Thymus (tissue), 11 donors: ENCODE results near the gene APP. TPM values are rescaled to one million over a fixed set of nuclear protein-coding genes. Genes with fewer than 3 reads are reported as not detected.

Experiments
- DNase-seq, 9 donors: peaks; one replicate each; pipeline ENCODE4 v3.0.0-alpha.2; 2013; ENCODE audit warnings: low spot score in 9 of 9, low read depth in 6 of 9, missing footprints in 1 of 9
- H3K27ac ChIP-seq, 2 donors: one replicate each; pipeline ENCODE4 v1.5.1; 2013; ENCODE audit warnings: control low read depth in 1 of 2, low read depth in 1 of 2, low read length in 1 of 2, mild to moderate bottlenecking in 1 of 2, moderate library complexity in 1 of 2
- H3K27me3 ChIP-seq, 2 donors: one replicate each; pipeline ENCODE4 v1.5.1; 2013; ENCODE audit warnings: low read length in 1 of 2; ENCODE audit not compliant: control insufficient read depth in 2 of 2, insufficient read depth in 1 of 2
- H3K36me3 ChIP-seq, 2 donors: one replicate each; pipeline ENCODE4 v1.5.1; 2013; ENCODE audit warnings: low read length in 1 of 2, mild to moderate bottlenecking in 1 of 2, moderate library complexity in 1 of 2; ENCODE audit not compliant: control insufficient read depth in 2 of 2, insufficient read depth in 2 of 2
- H3K4me1 ChIP-seq, 2 donors: one replicate each; pipeline ENCODE4 v1.5.1; 2013; ENCODE audit warnings: low read length in 2 of 2; ENCODE audit not compliant: control insufficient read depth in 2 of 2, insufficient read depth in 2 of 2
- H3K4me3 ChIP-seq, 2 donors: one replicate each; pipeline ENCODE4 v1.5.1; 2013; ENCODE audit warnings: low read length in 2 of 2, control low read depth in 1 of 2, mild to moderate bottlenecking in 1 of 2
- H3K9me3 ChIP-seq, 2 donors: one replicate each; pipeline ENCODE4 v1.5.1; 2013; ENCODE audit warnings: low read length in 1 of 2, mild to moderate bottlenecking in 1 of 2; ENCODE audit not compliant: control insufficient read depth in 2 of 2, insufficient read depth in 1 of 2
- WGBS: extraction: QIAGEN DNeasy Blood & Tissue Kit; methylation state at CpG from one replicate; pipeline ENCODE4 v1.1.7; 2013; 5-methylcytosine and 5-hydroxymethylcytosine counted together
- polyA plus RNA-seq: library from polyadenylated mRNA; stranded (reverse); fragments of 200-250 nt; gene quantifications from one replicate; pipeline ENCODE4 v1.2.3, GENCODE V29; 2013
- total RNA-seq: library from RNA; stranded (reverse); fragments of 120-200 nt; gene quantifications from one replicate; pipeline ENCODE4 v1.2.4, GENCODE V29; 2013
- donor health status: healthy.

The APP gene
- total and polyA plus RNA-seq, 2 donors, result 110 to 152 TPM

- Histone ChIP-seq H3K36me3 (no peaks in the 10 kb centered on the region), H3K9me3 (no peaks in the 10 kb centered on the region), H3K4me1 (peaks cover 4 to 11% of the 10 kb centered on the region in 2 donors), H3K4me3 (peak overlapping the region; percentile 81 to 92), H3K27ac (peak overlapping the region; percentile 82 to 88), H3K27me3 (peaks cover 2 to 7% of the 10 kb centered on the region in 2 donors)
- WGBS, result under 1% methylated on average over 80 of the region's 80 CpGs
- peak in 6 of 9 donors; percentile 40 to 75 (median 50) for DNase-seq
Measured at GRCh38 chr21:26169611-26170470, 729 bp downstream of the APP start.

GRCh38 chr21:26169061-26169610 lies 1.4 kb downstream of the APP start:
- H3K27me3 ChIP-seq, result peaks cover 2 to 7% of the 10 kb centered on the region in 2 donors
- no peaks in the 10 kb centered on the region for H3K9me3 ChIP-seq
- under 1% methylated on average over 18 of the region's 18 CpGs for WGBS
- H3K4me1 ChIP-seq, result peaks cover 4 to 11% of the 10 kb centered on the region in 2 donors
- DNase-seq, result peak in 8 of 9 donors; percentile 49 to 88 (median 70)
- peak overlapping the region; percentile 81 to 92 for H3K4me3 ChIP-seq
- H3K36me3 ChIP-seq, result no peaks in the 10 kb centered on the region
- peak overlapping the region; percentile 82 to 88 for H3K27ac ChIP-seq

GRCh38 chr21:26168371-26168770 lies 2.2 kb downstream of the APP start:
- no peak overlapping the region for H3K4me3 ChIP-seq
- WGBS, result 71% methylated on average over 4 of the region's 4 CpGs
- peaks cover 4 to 11% of the 10 kb centered on the region in 2 donors for H3K4me1 ChIP-seq
- H3K27ac ChIP-seq, result no peak overlapping the region
- no peaks in the 10 kb centered on the region for H3K9me3 ChIP-seq
- DNase-seq, result peak in 1 of 9 donors; percentile 3
- H3K27me3 ChIP-seq, result peaks cover 2 to 7% of the 10 kb centered on the region in 2 donors
- H3K36me3 ChIP-seq, result no peaks in the 10 kb centered on the region

- H3K36me3 ChIP-seq, result no peaks in the 10 kb centered on the region
- peaks cover 4 to 11% of the 10 kb centered on the region in 2 donors for H3K4me1 ChIP-seq
- 93% methylated on average over 9 of the region's 9 CpGs for WGBS
- H3K27me3 ChIP-seq, result peaks cover 2 to 7% of the 10 kb centered on the region in 2 donors
- no peaks in the 10 kb centered on the region for H3K9me3 ChIP-seq
- no peak overlapping the region for H3K27ac ChIP-seq
- no peak overlapping the region for H3K4me3 ChIP-seq
- DNase-seq, result no peak
Measured at GRCh38 chr21:26167593-26167992, 3.0 kb downstream of the APP start.

- Histone ChIP-seq H3K9me3 (no peaks in the 10 kb centered on the region), H3K27me3 (no peaks in the 10 kb centered on the region), H3K4me3 (no peak overlapping the region), H3K4me1 (peaks cover 4% of the 10 kb centered on the region in 2 donors), H3K27ac (no peak overlapping the region), H3K36me3 (no peaks in the 10 kb centered on the region)
- WGBS, result 96% methylated on average over 5 of the region's 5 CpGs
- no peak for DNase-seq
Measured at GRCh38 chr21:26165331-26165730, 5.2 kb downstream of the APP start.

GRCh38 chr21:26164311-26164710 lies 6.3 kb downstream of the APP start:
- peaks cover 4% of the 10 kb centered on the region in 2 donors for H3K4me1 ChIP-seq
- H3K36me3 ChIP-seq, result no peaks in the 10 kb centered on the region
- H3K4me3 ChIP-seq, result no peak overlapping the region
- H3K9me3 ChIP-seq, result no peaks in the 10 kb centered on the region
- WGBS, result 94% methylated on average over 2 of the region's 2 CpGs
- no peaks in the 10 kb centered on the region for H3K27me3 ChIP-seq
- no peak for DNase-seq
- no peak overlapping the region for H3K27ac ChIP-seq

- Histone ChIP-seq H3K27me3 (no peaks in the 10 kb centered on the region), H3K9me3 (no peaks in the 10 kb centered on the region), H3K36me3 (no peaks in the 10 kb centered on the region), H3K4me1 (peaks cover 2 to 5% of the 10 kb centered on the region in 2 donors), H3K27ac (no peak overlapping the region), H3K4me3 (no peak overlapping the region)
- 98% methylated on average over 4 of the region's 4 CpGs for WGBS
- DNase-seq, result no peak
Measured at GRCh38 chr21:26162081-26162480, 8.5 kb downstream of the APP start.

GRCh38 chr21:26159869-26160268 lies 10.7 kb downstream of the APP start:
- Histone ChIP-seq H3K36me3 (no peaks in the 10 kb centered on the region), H3K9me3 (no peaks in the 10 kb centered on the region), H3K27ac (no peak overlapping the region), H3K4me3 (no peak overlapping the region), H3K4me1 (peaks cover 2 to 5% of the 10 kb centered on the region in 2 donors), H3K27me3 (no peaks in the 10 kb centered on the region)
- DNase-seq, result peak in 1 of 9 donors; percentile 22
- 92% methylated on average over 1 of the region's 1 CpG for WGBS

GRCh38 chr21:26157801-26158200 lies 12.8 kb downstream of the APP start:
- Histone ChIP-seq H3K4me3 (no peak overlapping the region), H3K27me3 (no peaks in the 10 kb centered on the region), H3K36me3 (no peaks in the 10 kb centered on the region), H3K27ac (peak overlapping the region in 1 of 2 donors; percentile 40), H3K9me3 (no peaks in the 10 kb centered on the region), H3K4me1 (peaks cover 4 to 5% of the 10 kb centered on the region in 2 donors)
- peak in 2 of 9 donors; percentile 22 to 61 for DNase-seq
- WGBS, result 42% methylated on average over 2 of the region's 2 CpGs
